HG03575 (cell line): Measurements from ENCODE around the gene SNCAIP.

Experiments used
- ATAC-seq: cut with Tn5 transposase; IDR thresholded peaks from one replicate; pipeline ENCODE4 v1.9.1; 2021; ENCODE audit not compliant: unreplicated experiment, insufficient number of reproducible peaks, low FRiP score; ENCODE audit errors: extremely low read depth

The SNCAIP gene

DNA sequence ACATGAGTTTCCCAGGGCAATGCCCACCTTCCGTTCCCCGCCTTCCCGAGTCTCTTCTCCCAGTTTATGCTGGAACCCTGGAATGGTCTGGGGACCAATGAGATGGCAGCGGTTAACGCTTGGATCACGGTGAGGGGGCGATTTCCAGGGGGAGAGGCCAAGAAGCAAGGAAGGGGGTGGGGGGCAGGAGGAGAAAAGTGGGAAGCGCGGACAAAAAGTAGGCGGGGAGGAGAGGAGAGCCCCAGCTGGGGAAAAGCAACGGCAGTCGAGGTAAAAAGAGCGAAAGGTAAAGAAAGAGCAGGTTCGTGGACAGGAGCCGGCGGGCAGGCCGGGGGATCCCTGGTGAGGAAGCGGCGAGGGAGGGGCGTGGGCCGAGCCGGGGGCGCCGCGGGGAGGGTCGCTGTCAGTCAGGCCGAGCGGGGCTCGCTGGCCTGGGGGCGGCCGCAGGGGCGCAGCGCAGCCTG, 508 bp upstream of the SNCAIP start:
- no peak for ATAC-seq

DNA sequence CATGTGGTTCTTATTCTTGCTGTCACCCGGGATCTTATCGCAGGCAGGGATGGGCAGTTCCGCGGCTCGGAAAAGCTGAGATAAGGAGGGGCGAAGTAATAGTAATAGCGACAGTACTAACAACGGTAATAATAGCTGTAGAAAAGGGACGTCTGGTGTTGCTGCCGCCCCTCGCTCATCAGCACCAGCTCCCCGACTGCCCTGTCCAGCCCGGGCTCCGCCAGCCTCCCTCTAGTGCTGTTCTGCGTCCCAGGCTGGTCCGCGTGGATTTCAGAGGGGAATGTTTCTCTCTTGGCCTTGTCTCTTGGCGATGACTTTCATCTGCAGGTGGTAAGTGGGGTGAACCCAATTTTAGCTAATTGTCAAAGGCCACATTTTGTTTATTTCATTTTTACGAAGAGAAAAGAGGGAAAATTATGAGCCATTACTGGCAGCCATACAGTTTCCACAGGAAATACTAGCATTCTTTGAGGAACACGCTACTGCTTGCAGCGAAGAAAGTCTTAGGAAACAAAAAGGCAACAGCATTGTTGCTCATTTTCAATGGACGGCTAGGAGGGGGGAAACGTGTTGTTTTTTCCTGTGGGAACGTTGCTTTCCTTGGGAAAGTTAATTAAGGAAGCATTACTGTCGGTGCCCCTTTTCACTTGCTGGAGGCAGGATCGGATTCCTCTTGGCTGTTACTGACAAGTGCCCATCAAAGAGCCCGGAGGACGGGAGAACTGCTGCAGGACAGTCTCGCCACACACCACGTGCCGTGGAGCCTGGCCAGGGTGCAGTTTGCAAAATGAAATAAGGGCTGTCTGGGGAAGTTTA, 762 bp downstream of the SNCAIP start:
- ATAC-seq: no peak

DNA sequence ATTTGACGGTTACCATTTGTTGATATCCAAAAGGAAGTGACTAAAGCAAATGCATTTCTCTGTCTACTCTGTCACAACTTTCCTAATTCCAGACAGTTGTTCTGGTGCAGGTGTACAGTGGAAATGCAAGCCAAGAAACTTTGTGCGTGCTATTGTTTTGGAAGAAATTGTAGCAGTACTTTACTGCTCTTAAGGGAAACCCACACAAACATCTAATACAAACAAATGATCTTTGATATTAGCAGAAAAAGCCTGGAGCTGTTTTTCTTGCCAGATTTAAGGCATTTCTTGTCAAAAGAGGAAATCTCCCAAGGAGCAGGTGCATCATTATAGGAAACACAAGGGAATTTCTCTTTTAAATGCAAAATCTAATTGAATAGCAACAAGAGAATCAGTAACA, 2.0 kb downstream of the SNCAIP start:
- no peak for ATAC-seq

DNA sequence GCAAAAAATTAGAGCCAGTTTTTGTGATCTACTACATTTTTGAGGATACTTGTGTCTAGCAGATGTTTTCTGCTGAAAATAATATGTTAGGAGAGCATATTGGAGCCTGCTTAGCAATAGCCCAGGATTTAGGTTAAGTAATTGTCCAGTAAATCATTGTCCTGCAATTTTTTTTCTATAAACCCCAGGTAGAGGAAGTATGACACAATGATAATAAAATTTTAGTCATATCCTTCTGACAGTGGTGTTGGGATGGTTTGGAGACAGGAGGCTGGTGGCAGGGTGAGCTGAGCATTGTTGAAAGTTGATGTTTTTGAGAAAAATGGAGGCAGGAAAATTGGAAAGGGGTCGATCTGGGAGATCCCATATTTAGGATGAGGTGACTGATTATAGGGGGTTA, 3.5 kb downstream of the SNCAIP start:
- ATAC-seq: no peak

DNA sequence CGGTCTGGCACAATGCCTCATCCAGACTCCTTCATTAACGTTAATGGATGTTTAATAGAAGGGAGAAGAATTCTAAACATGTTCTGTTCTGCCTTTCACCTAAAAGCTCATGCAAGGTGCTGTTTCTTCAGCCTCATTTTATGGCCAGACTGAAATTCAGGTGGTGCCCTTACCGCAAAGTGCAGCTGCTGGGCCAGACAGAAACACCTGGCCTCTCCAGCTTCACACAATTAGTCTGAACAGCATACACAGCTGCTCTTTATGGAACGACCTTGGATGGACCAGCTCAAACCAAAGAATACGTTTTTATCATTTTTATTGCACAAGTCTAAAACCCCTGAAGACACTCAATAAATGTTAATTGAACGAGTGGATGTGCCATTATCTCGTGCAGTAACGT, 4.6 kb downstream of the SNCAIP start:
- ATAC-seq: no peak

DNA sequence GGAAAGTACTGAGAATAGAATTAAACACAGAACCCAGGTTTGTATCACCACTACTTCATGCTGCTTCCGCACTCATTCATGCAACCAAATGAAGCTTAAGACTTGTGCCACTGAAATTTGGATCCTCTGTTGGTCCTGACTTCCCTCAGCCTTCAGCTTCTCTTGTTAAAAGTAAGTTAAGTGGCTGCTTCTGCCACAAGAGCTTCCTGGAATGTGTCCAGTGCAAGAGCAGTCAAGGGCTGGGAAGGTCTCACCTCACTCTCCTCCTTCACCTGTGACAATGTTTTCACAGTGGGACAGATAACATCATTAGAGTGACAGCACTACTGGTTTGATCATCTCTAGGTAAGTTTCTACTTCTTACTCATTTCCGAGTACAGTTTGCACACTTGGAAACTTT, 7.9 kb downstream of the SNCAIP start:
- no peak for ATAC-seq

DNA sequence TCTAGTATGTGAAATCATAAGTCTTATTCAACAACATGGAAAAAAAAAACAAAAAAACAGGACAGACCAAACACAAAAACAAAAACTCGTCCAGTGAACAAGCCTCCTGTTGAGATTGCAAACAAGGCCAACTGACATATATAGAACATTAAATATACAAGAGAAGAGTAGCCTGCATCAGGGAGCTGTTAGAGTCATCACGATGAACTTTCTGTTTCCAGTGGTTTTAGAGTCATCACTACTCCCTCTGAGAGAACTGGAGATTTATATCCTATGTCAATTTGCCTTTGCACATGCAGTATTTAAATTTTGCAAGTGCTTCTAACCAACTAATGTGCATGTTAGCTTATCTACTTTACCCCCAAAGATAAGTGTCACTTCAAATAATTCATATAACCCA, 9.9 kb downstream of the SNCAIP start:
- ATAC-seq: no peak

DNA sequence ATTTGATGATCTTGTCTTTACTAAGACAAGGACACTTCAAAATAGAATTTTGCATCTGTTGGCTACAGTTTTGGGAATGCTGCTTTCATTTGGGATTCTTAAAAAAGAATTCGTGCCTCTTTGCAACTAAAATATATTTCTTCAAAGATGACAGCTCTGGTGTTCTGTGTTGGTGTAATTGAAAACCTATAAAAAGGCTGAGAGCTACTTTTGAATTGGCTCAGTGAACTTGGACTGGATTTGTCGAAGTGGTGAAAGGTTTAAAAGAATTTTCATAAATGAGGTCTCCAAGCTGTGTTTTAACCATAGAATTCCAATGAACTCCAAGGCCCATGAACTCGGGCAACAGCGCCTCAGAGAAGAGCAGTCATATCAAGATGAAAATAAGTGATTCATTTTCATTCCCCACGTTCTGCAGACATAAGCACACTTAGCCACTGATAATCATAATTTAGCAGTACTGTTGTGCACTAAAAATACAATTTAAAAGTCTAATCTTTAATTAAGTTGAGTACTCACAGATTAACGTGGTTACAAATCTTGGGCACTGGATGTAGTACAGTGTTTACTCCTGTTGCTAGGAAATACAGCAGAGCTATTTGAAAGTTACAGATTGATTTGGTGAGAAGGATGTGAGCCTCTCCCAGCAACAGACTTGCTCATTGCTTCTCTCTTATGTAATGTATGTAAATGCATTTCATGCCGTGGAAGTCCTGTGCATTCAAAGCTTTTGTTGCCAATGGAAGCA, 10.9 kb downstream of the SNCAIP start:
- ATAC-seq: no peak

DNA sequence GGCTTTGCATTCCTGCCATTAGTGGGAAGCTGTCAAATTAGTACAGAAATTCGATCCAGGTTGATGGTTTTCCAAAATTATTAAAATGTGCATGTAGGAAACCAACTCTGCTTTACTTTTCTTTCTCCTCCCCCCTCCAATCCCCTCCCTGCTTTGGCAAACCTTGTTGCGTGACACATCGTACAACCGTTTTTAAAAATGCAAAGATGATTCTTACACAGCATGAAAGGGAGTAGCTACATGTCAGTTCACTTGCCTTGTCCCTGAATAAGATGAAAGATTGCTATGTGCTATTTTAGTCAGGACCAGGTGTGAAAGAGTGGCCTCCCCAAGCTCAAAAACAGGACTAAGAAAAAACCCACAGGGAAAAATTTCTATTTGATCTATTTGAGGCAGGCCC, 11.7 kb downstream of the SNCAIP start:
- no peak for ATAC-seq

DNA sequence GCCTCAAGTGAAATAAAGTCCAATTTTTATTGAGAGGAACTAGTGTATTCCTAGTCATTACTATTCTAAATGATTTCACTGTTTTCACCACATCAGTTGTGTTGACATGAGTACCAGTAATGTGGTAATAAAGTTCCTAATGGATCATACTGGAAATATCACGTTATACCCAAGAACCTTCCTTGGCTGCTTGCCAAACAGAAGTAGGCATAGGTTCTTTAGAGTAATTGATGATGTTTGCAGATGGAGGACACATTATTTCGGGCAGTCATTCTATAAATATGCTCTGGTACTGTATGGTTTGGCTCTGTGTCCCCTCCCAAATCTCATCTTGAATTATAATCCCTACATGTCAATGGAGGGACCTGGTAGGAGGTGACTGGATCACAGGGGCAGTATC, 15.1 kb downstream of the SNCAIP start:
- ATAC-seq: no peak

DNA sequence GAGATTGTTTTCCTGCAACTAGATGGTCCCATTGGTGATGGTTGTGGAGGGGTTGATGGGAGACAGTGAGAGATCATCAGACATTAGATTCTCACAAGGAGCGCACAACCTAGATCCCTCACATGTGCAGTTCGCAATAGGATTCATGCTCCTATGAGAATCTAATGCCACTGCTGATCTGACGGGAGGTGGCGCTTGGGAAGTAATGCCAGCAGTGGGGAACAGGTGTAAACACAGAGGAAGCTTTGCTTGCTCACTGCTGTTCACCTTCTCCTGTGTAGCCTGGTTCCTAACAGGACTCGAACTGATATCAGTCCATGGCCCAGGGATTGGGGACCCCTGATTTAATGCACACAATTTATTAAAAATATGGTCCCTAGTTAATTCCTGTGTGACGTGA, 18.8 kb downstream of the SNCAIP start:
- no peak for ATAC-seq

DNA sequence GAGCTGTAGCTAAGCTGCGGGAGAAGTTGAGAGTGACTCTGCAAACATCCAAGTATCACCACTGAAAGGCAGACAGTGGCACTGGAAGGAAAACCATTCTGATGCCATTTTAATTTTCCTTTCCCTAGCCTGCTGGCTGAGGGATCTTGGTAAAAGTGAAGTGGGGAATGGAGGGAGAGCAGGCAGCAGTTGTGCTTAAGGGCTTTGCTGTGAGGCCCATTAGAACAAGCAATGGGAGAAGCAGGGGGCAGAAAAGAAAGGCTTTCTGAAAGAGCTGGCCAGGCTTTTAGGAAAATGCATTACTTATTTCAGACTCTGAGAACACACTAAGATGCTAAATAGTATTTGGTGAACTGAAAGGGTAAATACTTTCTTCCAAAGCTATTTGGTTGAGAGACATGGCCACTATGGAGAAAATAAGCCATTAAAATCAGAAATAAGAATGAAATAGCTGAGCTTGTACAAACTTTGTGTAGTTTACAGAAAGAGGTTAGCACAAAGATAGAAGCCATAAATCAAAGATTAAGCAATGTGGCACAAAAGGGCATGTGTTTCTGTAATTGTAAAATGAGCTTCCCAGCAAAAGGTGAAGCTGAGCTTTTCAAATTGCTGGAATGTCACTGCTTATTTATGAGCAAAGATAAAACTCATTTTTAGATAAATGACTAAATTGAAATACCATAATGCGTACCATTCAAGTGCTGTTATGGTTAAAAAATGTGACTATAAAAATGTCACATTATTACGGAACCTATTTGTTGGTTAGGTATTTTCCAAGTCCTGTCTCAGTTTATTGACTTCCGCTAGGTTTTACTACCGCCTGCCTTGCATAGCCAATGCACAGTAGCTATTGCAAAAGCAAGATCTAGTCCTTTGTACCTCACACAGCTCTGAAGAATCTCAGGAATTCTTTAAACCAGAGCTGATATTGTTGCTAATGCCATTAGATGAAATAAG, 20.8 kb downstream of the SNCAIP start:
- no peak for ATAC-seq

DNA sequence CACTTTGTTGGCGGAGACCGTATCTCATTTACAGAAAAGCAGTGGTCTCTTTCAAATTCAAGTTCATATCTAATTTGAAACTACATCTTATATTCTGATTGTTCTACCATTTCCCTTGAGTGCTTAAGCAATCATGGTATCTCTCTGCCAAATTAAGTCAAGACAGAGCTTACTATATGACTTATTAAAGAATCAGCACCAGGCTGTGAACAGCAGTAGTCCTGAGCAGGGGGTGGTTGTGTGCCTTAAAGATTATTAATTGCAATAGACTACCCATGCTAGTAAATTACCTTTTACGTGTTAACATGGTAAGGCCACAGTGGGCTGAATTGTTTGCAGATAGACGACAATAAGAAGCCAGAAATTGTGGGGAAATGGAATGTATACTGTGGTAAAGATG, 21.5 kb downstream of the SNCAIP start:
- no peak for ATAC-seq

DNA sequence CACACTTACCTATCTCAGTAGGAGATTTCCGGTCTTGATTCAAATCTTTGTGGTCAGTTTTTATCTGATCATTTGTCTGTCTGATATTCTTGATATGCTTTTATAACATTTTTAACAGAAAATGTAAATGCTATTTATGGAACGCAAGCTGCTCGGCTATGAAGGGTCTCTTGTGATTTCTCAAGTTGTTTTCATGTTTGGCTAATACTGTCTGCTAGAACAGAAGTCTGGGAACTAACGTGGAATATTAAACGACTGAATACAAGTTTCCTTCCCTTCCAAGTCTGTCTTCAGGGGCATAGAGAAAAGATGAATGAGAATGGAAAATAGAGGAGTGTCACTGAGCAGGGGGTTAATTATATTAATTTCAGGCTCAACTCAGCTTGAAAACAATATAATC, 27.6 kb downstream of the SNCAIP start:
- no peak for ATAC-seq

DNA sequence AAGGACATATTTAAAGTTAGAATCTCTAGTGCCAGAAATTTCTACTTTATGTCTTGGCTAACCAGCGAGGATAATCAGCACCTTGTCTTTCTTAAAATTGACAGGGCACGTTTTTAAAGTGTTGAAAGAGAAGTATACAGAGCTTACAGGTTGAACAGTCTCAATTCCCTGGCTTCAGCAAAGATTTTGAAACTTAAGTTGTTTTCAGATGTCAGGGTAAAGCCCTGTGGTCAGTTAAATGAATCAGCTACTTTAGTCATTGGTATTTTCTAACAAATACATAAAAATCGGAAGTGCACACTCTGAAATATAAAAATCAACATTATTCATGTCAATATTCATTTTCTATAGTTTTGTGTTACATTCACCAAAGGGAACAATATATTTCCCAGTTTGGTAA, 29.1 kb downstream of the SNCAIP start:
- no peak for ATAC-seq

DNA sequence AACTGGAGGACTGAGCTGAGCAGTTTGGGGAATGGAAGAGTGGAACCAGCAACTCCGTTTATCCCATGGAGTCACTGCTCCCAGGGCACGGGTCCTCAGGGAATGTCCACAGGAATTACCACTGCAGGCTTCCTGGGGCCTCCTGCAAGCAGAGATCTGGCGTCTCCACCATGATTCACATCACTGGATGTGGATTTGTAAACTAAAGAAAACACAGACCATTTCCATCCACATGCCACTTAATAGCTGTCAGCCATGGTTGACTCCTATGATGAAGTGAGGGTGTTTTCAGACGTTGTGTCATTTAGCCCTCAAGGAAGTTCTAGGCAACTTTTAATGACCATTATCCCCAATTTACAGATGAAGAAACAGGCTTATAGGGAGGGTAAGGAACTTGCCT, 30.2 kb downstream of the SNCAIP start:
- no peak for ATAC-seq

DNA sequence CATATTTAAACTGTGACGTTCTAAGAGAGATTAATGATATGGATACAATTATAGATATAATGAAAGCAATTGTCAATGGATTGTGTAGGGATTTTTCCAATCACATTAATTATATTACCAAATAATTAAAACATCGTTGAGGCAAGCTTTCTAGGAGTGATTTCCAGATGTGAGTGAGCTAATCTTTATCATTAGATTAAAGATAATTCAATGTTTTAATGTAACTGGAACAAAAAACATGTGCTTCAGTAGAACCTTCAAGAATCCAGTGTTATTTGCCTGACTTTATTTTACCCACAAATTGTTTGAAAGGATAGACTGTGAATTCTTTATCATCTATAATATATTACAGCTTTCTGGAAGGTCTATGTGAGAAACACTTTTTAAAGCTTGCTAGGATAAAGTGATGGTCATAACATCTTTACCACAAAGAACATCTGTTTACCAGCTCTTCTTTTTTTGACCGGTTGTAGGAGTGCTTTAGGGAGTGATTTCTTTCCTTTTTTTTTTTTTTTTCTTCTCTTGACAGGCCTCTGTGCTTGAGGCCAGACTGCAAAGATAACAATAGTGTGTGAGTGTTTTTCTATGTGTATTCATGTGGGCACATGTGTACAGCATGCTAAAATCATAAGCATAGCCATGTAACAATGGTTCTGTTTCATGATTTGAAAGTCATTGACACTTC, 35.0 kb downstream of the SNCAIP start:
- ATAC-seq: no peak

DNA sequence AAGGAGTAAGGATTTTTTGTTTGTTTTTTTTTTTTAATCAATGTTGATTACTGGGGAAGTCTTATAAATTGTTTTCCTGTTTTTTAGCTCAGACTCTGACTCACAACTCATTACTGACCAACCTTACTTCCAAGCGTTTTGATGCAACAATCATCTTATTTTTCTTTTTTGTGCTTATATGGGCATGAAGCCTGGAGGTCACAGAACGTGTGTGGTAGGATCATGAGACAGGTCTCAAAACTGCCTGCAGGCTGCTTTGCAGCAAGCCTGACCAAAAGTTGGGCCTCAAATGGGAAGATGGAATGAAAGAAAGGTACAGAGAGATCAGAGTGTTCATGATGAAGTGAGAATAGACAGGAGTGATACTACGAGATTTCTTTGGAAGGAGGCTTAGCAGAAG, 38.5 kb downstream of the SNCAIP start:
- ATAC-seq: no peak
